GM19240 (cell line): Measurements from ENCODE around the gene MID1.
A peak's percentile ranks its signal among the peaks of the same experiment; 100 is the strongest.
"Not testable (repeated sequence)": the region's sequence is repeated elsewhere in the genome, so short reads cannot be mapped to it uniquely, and the experiment has no call there.

ENCODE experiments used
- DNase-seq: peaks from one replicate; pipeline ENCODE4 v3.0.0; 2011; ENCODE audit warnings: low spot score; ENCODE audit not compliant: insufficient read length

Gene MID1

GRCh38 chrX:10617186-10617998 is 3.0 kb downstream of the MID1 start:
- no peak for DNase-seq

- DNase-seq = peak; percentile 14
These were observed 4.2 kb downstream of the MID1 start for GRCh38 chrX:10615931-10616774.

GRCh38 chrX:10612215-10612614 is 8.2 kb downstream of the MID1 start:
- no peak for DNase-seq

- no peak for DNase-seq
These were observed 8.8 kb downstream of the MID1 start for GRCh38 chrX:10611441-10612090.

- DNase-seq = no peak
These were observed 12.3 kb downstream of the MID1 start for GRCh38 chrX:10608099-10608498.

- no peak for DNase-seq
These were observed 13.2 kb downstream of the MID1 start for GRCh38 chrX:10607233-10607632.

- DNase-seq = no peak
These were observed 16.8 kb downstream of the MID1 start for GRCh38 chrX:10603612-10604011.

- DNase-seq = no peak
These were observed 17.7 kb downstream of the MID1 start for GRCh38 chrX:10602646-10603045.

GRCh38 chrX:10600479-10600878 is 19.9 kb downstream of the MID1 start:
- DNase-seq = no peak

- DNase-seq = no peak
These were observed 21.8 kb downstream of the MID1 start for GRCh38 chrX:10598540-10598939.

GRCh38 chrX:10597871-10598270 is 22.5 kb downstream of the MID1 start:
- no peak for DNase-seq

GRCh38 chrX:10591363-10592335 is 28.7 kb downstream of the MID1 start:
- no peak for DNase-seq

GRCh38 chrX:10589787-10590186 is 30.6 kb downstream of the MID1 start:
- not testable (repeated sequence) for DNase-seq

GRCh38 chrX:10589098-10589497 is 31.3 kb downstream of the MID1 start:
- no peak for DNase-seq

- not testable (repeated sequence) for DNase-seq
These were observed 35.5 kb downstream of the MID1 start for GRCh38 chrX:10584882-10585281.

GRCh38 chrX:10582945-10583344 is 37.4 kb downstream of the MID1 start:
- no peak for DNase-seq

- no peak for DNase-seq
These were observed 38.1 kb downstream of the MID1 start for GRCh38 chrX:10582215-10582733.

GRCh38 chrX:10579112-10580011 is 41.0 kb downstream of the MID1 start:
- DNase-seq = no peak

- DNase-seq = no peak
These were observed 41.9 kb downstream of the MID1 start for GRCh38 chrX:10578527-10578926.

GRCh38 chrX:10577853-10578252 is 42.5 kb downstream of the MID1 start:
- DNase-seq = no peak
